KBM-7 (cell line): ENCODE data around the gene KIAA0753.
"Not testable (repeated sequence)": the region's sequence is repeated elsewhere in the genome, so short reads cannot be mapped to it uniquely, and the experiment has no call there.

Experiments used
- DNase-seq: peaks from one replicate; pipeline ENCODE4 v3.0.0-alpha.2; 2015
- in situ Hi-C: fragments of 300-500 bp; cut with MboI; formaldehyde crosslinking; loops from 2 replicates; pipeline ENCODE4 v1.14.3; 2020; ENCODE audit warnings: low sequenced_read_pairs, low pct_unique_long_range_greater_than_20kb, mixed read lengths

Gene KIAA0753

DNA sequence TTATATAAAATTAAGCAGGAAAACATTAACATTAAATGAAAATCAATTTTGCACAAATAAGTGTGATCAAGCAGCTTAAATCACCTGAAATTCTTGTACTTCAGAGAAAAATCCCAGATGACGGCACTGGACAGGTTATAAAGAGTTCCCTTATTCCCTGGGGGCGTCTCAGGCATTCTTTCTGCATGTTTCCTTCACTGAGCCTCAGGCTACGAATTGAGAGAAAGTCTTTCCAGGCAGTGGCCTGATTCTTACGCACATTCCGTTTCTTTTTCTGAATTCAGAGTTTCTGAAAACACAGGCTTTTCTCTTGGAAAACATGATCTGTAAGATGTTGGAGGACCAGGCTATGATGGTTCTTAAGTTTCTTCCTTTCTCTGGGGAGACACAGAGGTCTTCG lies 62.0 kb downstream of the KIAA0753 start:
- in situ Hi-C loops, result no loop called here
- DNase-seq, result no peak

GRCh38 chr17:6577686-6578263 lies 62.7 kb downstream of the KIAA0753 start:
- in situ Hi-C loops, result no loop called here
- DNase-seq, result no peak

- no peak for DNase-seq
- in situ Hi-C loops, result no loop called here
Observed at GRCh38 chr17:6576038-6576785, 64.3 kb downstream of the KIAA0753 start.

DNA sequence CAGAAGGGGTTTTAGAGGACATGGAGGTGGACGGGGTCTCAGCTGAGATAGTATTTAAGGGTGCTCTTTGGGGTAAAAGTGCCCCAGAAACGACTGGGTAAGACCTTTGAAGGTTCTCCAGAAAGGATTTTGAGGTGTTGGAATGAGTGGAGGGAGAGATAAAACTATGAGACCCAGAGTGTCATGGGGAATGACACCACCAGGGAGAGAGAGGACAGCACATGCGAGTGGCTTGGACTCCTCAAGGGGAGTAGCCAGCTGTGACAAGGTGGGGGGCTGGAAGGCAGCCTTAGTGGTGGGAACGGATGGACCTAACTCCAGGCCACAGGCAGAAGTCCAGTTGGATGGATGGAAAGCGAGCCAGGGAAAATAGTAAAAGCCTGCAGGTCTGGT lies 64.9 kb downstream of the KIAA0753 start:
- no peak for DNase-seq
- in situ Hi-C loops, result no loop called here

- in situ Hi-C loops, result no loop called here
- DNase-seq, result peak; percentile 72
Observed at GRCh38 chr17:6574687-6575595, 65.6 kb downstream of the KIAA0753 start.

- no peak for DNase-seq
- in situ Hi-C loops, result no loop called here
Observed at GRCh38 chr17:6573982-6574686, 66.4 kb downstream of the KIAA0753 start.

DNA sequence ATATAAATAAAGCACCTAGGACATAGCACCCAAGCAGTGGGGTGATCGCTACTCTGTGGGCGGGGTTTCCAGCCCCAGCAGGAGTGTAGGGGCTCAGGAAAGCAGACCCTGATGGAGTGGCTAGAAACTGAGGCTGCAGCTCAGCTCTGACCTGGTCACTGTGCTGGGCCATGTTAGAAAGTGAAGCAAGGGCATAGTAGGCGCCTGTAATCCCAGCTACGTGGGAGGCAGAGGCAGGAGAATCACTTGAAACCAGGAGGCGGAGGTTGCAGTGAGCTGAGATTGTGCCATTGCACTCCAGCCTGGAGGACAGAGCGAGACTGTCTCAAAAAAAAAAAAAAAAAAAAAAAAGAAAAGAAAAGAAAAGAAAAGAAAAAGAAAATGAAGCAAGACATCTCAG lies 67.0 kb downstream of the KIAA0753 start:
- in situ Hi-C loops, DNase-seq: not testable (repeated sequence)

GRCh38 chr17:6572972-6573370 lies 67.5 kb downstream of the KIAA0753 start:
- no peak for DNase-seq
- in situ Hi-C loops, result no loop called here

DNA sequence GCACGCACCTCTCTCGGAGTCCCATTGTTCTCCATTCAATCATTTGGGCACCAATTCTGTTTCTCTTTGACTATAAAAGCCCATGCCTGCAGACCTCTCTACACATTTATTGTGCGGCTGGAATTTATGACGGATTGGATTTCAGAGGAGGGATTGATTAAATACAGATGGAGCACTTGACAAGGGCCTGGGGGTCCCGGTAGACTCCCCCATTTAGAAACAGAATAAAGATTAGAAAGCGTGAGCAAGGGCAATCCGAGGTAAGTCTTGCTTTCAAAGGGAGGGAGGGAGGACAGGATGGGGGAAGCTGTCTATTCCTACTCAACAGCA lies 69.1 kb downstream of the KIAA0753 start:
- no peak for DNase-seq
- in situ Hi-C loops, result no loop called here

DNA sequence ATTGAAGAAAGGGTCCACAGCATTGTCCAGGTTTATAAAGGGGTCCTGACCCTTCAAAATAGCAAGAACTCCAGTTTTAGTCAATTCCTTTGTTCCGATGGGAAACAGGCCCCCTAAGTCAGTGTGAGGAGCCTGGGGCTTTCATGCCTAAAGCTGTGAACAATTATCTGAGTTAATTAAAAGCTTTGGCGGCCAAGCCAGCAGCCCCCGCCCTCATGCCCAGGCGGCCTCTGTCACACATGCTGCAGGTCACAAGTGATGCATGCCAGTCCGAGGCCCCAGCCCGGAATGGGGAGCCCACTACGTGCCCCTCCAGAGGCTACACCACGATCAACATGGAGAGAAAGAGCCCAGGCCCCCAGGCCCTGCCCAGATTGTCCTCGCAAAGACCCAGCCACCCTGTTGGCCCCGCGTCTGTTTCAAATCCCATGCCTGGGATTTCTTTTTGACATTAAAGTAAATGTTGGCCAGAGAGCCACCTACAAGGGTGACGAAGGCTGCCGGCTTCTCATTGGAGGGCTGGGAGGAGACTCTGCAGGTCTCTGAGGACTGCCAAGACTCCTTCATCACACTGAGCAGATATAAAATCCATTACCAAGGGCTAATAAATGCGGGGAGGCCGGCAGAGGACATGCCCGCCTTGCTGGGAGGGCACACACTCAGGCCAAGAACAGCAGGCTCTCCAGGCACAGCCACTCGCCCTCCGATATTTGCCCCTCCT lies 69.6 kb downstream of the KIAA0753 start:
- no peak for DNase-seq
- in situ Hi-C loops, result no loop called here

DNA sequence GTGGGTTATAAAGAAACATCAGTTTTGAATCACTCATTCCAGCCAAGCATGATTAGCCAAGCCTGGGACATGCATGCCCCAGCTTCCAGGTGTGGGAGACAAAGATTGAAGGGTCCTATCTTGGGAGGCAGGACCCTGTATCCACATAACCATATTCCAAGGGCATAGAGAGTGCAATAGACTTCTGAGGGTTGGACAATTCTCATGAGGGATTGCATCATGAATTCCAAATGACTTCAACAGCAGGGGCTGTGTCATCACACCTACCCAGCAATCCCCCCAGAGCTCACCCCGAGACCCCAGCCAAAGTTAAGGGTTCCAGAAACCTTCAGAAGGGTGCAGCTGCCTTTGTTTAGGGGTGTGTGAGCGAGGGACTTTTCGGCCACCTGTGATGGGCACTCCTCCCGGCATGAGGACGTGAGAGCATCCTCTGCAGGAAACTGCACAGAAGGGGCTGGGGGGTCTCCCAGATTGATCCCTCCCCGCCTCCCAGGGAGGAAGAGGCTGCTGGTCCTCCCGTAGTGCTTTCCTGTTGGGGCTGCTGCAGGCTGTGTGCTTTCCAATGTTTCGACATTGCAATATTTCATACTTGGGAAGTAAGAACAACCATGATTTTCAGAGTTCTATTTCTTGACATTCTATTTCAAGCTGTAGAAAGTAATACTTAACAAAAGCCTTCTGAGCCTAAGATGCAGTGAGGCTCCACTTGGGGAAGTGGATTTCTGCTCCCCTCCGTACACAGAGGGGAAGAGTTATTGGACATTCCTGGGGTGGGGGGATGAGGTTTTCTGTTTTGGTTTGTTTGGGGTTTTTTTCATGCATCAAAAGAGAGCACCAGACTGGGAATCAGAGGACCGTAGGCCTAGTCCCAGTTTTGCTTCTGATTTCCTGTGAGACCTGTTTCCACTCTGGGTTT lies 70.9 kb downstream of the KIAA0753 start:
- DNase-seq, result no peak
- in situ Hi-C loops, result no loop called here

GRCh38 chr17:6568184-6568758 lies 72.2 kb downstream of the KIAA0753 start:
- in situ Hi-C loops, result no loop called here

GRCh38 chr17:6567528-6568183 lies 72.9 kb downstream of the KIAA0753 start:
- no peak for DNase-seq
- in situ Hi-C loops, result no loop called here

More at GRCh38 chr17:6568184-6568758, 72.2 kb downstream of the KIAA0753 start:
- DNase-seq, result no peak

GRCh38 chr17:6561446-6561845 lies 79.1 kb downstream of the KIAA0753 start:
- no peak for DNase-seq
- in situ Hi-C loops, result no loop called here

DNA sequence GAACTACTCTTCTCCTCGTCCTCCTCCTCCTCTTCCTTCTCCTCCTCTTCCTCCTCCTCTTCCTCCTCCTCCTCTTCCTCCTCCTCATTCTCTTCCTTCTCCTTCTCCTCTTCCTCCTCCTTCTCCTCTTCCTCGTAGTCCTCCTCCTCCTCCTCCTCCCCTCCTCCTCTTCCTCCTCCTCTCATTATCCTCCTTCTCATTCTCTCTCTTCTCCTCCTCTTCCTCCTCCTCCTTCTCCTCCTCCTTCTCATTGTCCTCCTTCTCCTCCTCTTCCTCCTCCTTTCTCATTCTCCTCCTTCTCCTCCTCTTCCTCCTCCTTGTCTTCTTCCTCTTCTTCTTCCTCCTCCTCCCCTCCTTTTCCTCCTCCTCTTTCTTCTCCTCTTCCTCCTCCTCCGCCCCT lies 80.0 kb downstream of the KIAA0753 start:
- DNase-seq, result no peak
- in situ Hi-C loops, result no loop called here

DNA sequence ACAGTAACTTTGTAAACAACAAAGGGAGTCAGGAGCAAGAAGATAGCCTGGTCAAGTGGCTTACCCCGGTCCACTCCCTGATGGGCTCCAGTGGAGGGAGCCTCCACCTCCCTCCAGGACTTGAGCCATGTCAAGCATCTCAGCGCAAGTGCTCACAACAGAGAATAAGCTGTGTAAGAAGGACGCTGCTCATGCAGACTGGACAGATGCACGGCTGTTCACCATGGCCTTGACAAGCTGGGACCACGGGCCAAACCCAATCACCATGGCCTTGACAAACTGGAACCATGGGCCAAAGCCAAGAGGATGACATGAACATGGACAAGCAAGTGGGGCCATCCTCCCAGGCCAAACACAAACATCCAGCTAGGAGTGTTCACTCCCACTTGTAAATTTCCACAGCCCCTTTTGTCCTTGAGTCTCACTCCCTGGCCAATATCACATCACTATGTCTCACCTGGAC lies 80.7 kb downstream of the KIAA0753 start:
- in situ Hi-C loops, result no loop called here
- no peak for DNase-seq
